Measurements from ENCODE around the gene SNX24. TPM values are rescaled to one million over a fixed set of nuclear protein-coding genes. Genes with fewer than 3 reads are reported as not detected.

SNX24 gene
- total and polyA plus RNA-seq, 9 of the 15 experiments (the other 6 are each of a cell fraction or from before 2014, with no cell fraction given) = 5.3 to 10.1 (median 7.9) TPM

DNA sequence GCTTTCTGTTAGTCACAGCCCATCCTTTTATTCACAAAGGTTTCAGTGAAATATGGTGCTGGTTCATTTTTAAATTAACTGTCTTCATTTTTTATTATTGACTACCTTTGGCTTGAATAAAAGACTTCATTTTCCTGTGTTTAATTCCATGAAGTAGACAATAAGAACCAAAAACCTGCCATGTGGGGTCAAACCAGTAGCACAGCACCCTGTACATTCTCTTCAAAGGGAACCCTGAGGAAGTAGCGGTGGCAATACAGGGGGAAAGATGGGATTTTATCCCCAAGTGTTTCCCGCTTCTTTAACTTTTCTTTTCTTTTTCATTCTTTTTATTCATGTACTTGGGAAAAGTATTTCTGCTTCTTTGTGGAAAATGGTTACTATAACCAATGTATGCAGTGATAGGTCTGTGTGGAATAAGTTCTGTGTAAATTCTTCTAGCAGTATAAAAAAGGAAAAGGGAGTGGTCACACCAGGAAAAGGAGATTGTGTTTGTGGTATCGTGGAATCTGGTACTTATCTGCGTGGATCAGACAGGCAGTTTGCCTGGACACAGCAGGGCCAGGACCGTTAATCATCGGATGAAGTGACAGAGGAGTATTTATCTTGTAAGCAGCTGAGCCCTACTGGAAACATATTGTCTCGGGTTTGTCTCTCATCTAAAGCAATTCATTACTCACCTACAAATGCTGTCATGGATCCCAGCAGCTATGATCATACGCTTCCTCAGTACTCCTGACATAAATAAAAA is 96.9 kb downstream of the SNX24 start (continued):
- TF ChIP-seq BHLHE40 (IDR thresholded peaks at IDR 0.05; ENCODE audit: low read length) (no peak), ZNF76 (CRISPR knock-in tag; IDR thresholded peaks at IDR 0.05; ENCODE audit: borderline replicate concordance) (no peak), BMI1 (IDR thresholded peaks at IDR 0.05; ENCODE audit: low read length) (no peak), ZNF507 (tag; conservative IDR thresholded peaks at IDR 0.05) (no peak), NCOA1 (IDR thresholded peaks at IDR 0.05; ENCODE audit: low read depth) (no peak), SMARCA4 (IDR thresholded peaks at IDR 0.05) (peak; percentile 87), XRCC3 (IDR thresholded peaks at IDR 0.05) (no peak), ZNF644 (tag; IDR thresholded peaks at IDR 0.05; ENCODE audit: low read depth) (no peak), ZBTB17 (CRISPR knock-in tag; IDR thresholded peaks at IDR 0.05) (no peak), TARDBP (IDR thresholded peaks at IDR 0.05) (no peak), ZKSCAN8 (CRISPR knock-in tag; IDR thresholded peaks at IDR 0.05) (no peak), ZNF717 (CRISPR knock-in tag; IDR thresholded peaks at IDR 0.05) (no peak), NEUROD1 (IDR thresholded peaks at IDR 0.05; ENCODE audit: borderline replicate concordance, low read depth, low read length, partially characterized antibody) (no peak), GTF2F1 (IDR thresholded peaks at IDR 0.05; ENCODE audit: low read depth, low read length) (no peak), ZNF584 (CRISPR knock-in tag; IDR thresholded peaks at IDR 0.05; ENCODE audit: low read depth) (no peak), LEF1 (IDR thresholded peaks at IDR 0.05) (peak; percentile 68; the same call in 1 of the 2 replicates), ETS2 (tag; IDR thresholded peaks at IDR 0.05; ENCODE audit: borderline replicate concordance, poor library complexity, severe bottlenecking) (no peak), OTX1 (CRISPR knock-in tag; IDR thresholded peaks at IDR 0.05) (peak; percentile 59; the same call in 1 of the 2 replicates), ZNF668 (CRISPR knock-in tag; IDR thresholded peaks at IDR 0.05) (no peak), ELF1 (tag; IDR thresholded peaks at IDR 0.05) (no peak; the same call in 1 of the 2 replicates), HNRNPUL1 (IDR thresholded peaks at IDR 0.05; ENCODE audit: low read length) (no peak)
- TF ChIP-seq, protein P1, sequence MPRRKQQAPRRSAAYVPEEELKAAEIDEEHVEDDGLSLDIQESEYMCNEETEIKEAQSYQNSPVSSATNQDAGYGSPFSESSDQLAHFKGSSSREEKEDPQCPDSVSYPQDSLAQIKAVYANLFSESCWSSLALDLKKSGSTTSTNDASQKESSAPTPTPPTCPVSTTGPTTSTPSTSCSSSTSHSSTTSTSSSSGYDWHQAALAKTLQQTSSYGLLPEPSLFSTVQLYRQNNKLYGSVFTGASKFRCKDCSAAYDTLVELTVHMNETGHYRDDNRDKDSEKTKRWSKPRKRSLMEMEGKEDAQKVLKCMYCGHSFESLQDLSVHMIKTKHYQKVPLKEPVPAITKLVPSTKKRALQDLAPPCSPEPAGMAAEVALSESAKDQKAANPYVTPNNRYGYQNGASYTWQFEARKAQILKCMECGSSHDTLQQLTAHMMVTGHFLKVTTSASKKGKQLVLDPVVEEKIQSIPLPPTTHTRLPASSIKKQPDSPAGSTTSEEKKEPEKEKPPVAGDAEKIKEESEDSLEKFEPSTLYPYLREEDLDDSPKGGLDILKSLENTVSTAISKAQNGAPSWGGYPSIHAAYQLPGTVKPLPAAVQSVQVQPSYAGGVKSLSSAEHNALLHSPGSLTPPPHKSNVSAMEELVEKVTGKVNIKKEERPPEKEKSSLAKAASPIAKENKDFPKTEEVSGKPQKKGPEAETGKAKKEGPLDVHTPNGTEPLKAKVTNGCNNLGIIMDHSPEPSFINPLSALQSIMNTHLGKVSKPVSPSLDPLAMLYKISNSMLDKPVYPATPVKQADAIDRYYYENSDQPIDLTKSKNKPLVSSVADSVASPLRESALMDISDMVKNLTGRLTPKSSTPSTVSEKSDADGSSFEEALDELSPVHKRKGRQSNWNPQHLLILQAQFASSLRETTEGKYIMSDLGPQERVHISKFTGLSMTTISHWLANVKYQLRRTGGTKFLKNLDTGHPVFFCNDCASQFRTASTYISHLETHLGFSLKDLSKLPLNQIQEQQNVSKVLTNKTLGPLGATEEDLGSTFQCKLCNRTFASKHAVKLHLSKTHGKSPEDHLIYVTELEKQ (CRISPR knock-in tag; IDR thresholded peaks at IDR 0.05) = no peak
- TF ChIP-seq, protein P2, sequence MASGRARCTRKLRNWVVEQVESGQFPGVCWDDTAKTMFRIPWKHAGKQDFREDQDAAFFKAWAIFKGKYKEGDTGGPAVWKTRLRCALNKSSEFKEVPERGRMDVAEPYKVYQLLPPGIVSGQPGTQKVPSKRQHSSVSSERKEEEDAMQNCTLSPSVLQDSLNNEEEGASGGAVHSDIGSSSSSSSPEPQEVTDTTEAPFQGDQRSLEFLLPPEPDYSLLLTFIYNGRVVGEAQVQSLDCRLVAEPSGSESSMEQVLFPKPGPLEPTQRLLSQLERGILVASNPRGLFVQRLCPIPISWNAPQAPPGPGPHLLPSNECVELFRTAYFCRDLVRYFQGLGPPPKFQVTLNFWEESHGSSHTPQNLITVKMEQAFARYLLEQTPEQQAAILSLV (tag; IDR thresholded peaks at IDR 0.05) = no peak
- TF ChIP-seq, protein P3, sequence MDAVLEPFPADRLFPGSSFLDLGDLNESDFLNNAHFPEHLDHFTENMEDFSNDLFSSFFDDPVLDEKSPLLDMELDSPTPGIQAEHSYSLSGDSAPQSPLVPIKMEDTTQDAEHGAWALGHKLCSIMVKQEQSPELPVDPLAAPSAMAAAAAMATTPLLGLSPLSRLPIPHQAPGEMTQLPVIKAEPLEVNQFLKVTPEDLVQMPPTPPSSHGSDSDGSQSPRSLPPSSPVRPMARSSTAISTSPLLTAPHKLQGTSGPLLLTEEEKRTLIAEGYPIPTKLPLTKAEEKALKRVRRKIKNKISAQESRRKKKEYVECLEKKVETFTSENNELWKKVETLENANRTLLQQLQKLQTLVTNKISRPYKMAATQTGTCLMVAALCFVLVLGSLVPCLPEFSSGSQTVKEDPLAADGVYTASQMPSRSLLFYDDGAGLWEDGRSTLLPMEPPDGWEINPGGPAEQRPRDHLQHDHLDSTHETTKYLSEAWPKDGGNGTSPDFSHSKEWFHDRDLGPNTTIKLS (IDR thresholded peaks at IDR 0.05; ENCODE audit: borderline replicate concordance, low read depth) = no peak
